ENCODE results near the gene MRPL48.

Gene MRPL48

DNA sequence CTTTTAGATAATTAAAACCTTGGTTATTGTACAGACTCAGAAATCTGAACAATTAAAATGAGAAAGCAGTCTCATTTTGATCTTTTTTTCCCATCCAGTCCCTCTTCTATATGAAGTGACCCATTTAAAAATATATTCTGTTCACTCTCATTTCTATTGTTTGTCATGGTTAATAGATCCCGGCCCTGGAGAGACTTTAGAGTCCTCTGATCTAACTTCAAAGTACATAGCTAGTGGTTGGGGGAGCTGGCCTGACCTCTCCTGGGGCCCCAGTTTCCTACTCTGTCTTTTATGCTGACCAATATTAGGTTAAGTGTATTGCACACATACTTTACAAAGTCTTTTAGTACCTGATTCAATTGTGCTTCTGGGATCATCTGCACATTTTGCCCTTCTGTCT lies 13.5 kb downstream of the MRPL48 start:
- Histone ChIP-seq H3K36me3 (ENCODE audit: control insufficient read depth, insufficient read depth, low read length) (no peaks in the 10 kb centered on the region), H3K9ac (no peak overlapping the region), H3K4me1 (no peaks in the 10 kb centered on the region), H3K9me3 (ENCODE audit: control insufficient read depth, low read length) (no peaks in the 10 kb centered on the region), H3K79me2 (no peaks in the 10 kb centered on the region), H3K27ac (no peak overlapping the region), H2AFZ (no peak overlapping the region), H3K4me3 (ENCODE audit: low read depth, low read length) (no peak overlapping the region), H3K4me2 (ENCODE audit: low read length) (no peak overlapping the region), H3K27me3 (ENCODE audit: control insufficient read depth, insufficient read depth, low read length) (no peaks in the 10 kb centered on the region)
- TF ChIP-seq, protein P1, sequence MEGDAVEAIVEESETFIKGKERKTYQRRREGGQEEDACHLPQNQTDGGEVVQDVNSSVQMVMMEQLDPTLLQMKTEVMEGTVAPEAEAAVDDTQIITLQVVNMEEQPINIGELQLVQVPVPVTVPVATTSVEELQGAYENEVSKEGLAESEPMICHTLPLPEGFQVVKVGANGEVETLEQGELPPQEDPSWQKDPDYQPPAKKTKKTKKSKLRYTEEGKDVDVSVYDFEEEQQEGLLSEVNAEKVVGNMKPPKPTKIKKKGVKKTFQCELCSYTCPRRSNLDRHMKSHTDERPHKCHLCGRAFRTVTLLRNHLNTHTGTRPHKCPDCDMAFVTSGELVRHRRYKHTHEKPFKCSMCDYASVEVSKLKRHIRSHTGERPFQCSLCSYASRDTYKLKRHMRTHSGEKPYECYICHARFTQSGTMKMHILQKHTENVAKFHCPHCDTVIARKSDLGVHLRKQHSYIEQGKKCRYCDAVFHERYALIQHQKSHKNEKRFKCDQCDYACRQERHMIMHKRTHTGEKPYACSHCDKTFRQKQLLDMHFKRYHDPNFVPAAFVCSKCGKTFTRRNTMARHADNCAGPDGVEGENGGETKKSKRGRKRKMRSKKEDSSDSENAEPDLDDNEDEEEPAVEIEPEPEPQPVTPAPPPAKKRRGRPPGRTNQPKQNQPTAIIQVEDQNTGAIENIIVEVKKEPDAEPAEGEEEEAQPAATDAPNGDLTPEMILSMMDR (IDR thresholded peaks at IDR 0.05): no peak

DNA sequence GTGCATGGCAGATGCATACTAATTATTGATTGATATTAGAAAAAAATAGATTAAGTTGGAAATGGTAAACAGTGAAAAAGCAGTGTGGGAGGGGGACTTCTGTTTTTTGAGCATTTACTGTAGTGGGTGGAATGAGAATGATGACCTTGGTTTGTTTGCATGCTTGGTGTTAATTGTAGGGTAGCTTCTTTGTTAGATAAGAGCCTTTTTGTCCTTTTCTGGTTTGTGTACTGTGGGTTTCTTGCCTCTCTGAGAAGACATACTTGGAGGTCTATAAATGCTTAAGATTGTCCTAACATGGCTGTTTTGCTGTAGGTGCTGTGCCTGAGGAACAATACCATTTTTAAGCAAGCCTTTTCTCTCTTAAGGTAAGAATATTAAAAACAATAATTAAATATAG lies 17.0 kb downstream of the MRPL48 start:
- Histone ChIP-seq H3K4me2 (ENCODE audit: low read length) (no peak overlapping the region), H2AFZ (no peak overlapping the region), H3K27ac (no peak overlapping the region), H3K4me3 (ENCODE audit: low read depth, low read length) (no peak overlapping the region), H3K9ac (no peak overlapping the region), H3K4me1 (no peaks in the 10 kb centered on the region), H3K27me3 (ENCODE audit: control insufficient read depth, insufficient read depth, low read length) (no peaks in the 10 kb centered on the region), H3K79me2 (no peaks in the 10 kb centered on the region), H3K36me3 (ENCODE audit: control insufficient read depth, insufficient read depth, low read length) (no peaks in the 10 kb centered on the region), H3K9me3 (ENCODE audit: control insufficient read depth, low read length) (no peaks in the 10 kb centered on the region)
- TF ChIP-seq, protein P1 (IDR thresholded peaks at IDR 0.05): no peak

DNA sequence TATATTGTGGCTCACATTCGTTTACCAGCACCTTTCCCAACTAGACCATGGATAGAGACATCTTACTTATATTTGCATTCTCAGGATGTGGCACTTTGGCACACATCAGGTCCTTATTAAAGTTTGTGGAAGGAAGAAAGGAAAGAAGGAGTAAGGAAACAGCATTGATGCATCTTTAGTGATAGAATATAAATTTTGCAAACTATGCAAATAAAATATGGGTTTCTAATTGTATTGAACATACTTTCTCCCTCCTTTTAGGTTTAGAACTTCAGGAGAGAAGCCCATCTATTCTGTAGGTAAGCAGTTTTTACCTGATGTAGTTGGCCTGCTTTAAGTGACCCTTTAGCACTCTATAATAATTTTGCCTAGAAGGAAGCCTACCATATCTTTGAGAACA lies 20.4 kb downstream of the MRPL48 start:
- H3K4me3 ChIP-seq (ENCODE audit: low read depth, low read length): no peak overlapping the region
- no peaks in the 10 kb centered on the region for H3K9me3 ChIP-seq (ENCODE audit: control insufficient read depth, low read length)
- TF ChIP-seq, protein P1 (IDR thresholded peaks at IDR 0.05): no peak
- no peak overlapping the region for H3K4me2 ChIP-seq (ENCODE audit: low read length)
- no peak overlapping the region for H3K27ac ChIP-seq
- H3K9ac ChIP-seq: no peak overlapping the region
- H3K27me3 ChIP-seq (ENCODE audit: control insufficient read depth, insufficient read depth, low read length): no peaks in the 10 kb centered on the region
- no peaks in the 10 kb centered on the region for H3K4me1 ChIP-seq
- H2AFZ ChIP-seq: no peak overlapping the region
- no peaks in the 10 kb centered on the region for H3K79me2 ChIP-seq
- no peaks in the 10 kb centered on the region for H3K36me3 ChIP-seq (ENCODE audit: control insufficient read depth, insufficient read depth, low read length)

DNA sequence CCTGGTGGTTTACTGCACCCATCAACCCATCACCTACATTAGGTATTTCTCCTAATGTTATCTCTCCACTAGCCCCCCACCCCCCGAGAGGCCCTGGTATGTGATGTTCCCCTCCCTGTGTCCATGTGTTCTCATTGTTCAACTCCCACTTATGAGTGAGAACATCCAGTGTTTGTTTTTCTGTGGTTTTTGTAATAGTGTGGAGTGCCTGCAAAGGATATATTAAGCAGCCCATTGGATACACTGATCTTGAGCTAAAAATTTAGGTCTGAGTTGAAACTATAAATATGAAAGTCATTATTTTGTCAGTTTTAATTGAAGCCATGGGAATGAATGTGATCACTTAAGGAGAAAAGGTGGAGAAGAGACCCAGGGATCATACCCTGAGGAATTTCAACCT lies 23.0 kb downstream of the MRPL48 start:
- no peak overlapping the region for H3K4me3 ChIP-seq (ENCODE audit: low read depth, low read length)
- H3K27me3 ChIP-seq (ENCODE audit: control insufficient read depth, insufficient read depth, low read length): no peaks in the 10 kb centered on the region
- TF ChIP-seq, protein P1 (IDR thresholded peaks at IDR 0.05): no peak
- no peaks in the 10 kb centered on the region for H3K4me1 ChIP-seq
- H2AFZ ChIP-seq: no peak overlapping the region
- no peaks in the 10 kb centered on the region for H3K9me3 ChIP-seq (ENCODE audit: control insufficient read depth, low read length)
- H3K79me2 ChIP-seq: no peaks in the 10 kb centered on the region
- no peak overlapping the region for H3K27ac ChIP-seq
- no peak overlapping the region for H3K9ac ChIP-seq
- no peak overlapping the region for H3K4me2 ChIP-seq (ENCODE audit: low read length)
- H3K36me3 ChIP-seq (ENCODE audit: control insufficient read depth, insufficient read depth, low read length): no peaks in the 10 kb centered on the region

DNA sequence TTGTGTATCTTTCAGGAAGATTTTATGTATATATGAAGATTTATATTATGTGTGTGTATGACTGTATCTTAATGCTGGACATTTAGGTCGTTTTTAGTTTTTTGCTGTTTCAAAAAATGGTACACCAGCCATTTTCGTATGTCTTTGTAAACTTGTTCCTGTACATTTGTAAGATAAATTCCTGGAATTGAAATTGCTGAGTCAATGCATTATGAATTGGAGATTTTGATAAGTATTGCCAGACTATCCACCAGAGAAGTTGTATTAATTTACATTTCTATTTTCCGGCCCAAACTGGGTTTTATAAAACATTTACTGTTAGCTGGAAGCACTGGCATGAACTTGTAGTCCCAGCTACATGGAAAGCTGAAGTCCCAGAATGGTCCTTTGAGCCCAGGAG lies 24.6 kb downstream of the MRPL48 start:
- no peak overlapping the region for H2AFZ ChIP-seq
- no peaks in the 10 kb centered on the region for H3K79me2 ChIP-seq
- no peak overlapping the region for H3K4me3 ChIP-seq (ENCODE audit: low read depth, low read length)
- TF ChIP-seq, protein P1 (IDR thresholded peaks at IDR 0.05): no peak
- no peaks in the 10 kb centered on the region for H3K9me3 ChIP-seq (ENCODE audit: control insufficient read depth, low read length)
- no peak overlapping the region for H3K4me2 ChIP-seq (ENCODE audit: low read length)
- no peaks in the 10 kb centered on the region for H3K36me3 ChIP-seq (ENCODE audit: control insufficient read depth, insufficient read depth, low read length)
- no peak overlapping the region for H3K9ac ChIP-seq
- H3K27ac ChIP-seq: no peak overlapping the region
- H3K27me3 ChIP-seq (ENCODE audit: control insufficient read depth, insufficient read depth, low read length): no peaks in the 10 kb centered on the region
- H3K4me1 ChIP-seq: no peaks in the 10 kb centered on the region

Data from parathyroid adenoma (tissue), 2 donors.